BJ (cell line): Measurements from ENCODE around the gene ZBTB14. TPM values are rescaled to one million over a fixed set of nuclear protein-coding genes. Genes with fewer than 3 reads are reported as not detected.

ENCODE experiments used
- CTCF ChIA-PET: fragments of 350-600 bp; formaldehyde crosslinking; extraction: SDS; loops from one replicate; lab custom pipeline; 2021; ENCODE audit warnings: antibody characterized with exemption, inconsistent platforms; lab: Yijun Ruan, JAX
- POLR2A ChIA-PET: fragments of 300-600 bp; sonication (Branson Sonifier 250); formaldehyde crosslinking; extraction: SDS; loops from one replicate; lab custom pipeline; 2021; ENCODE audit warnings: antibody characterized with exemption; lab: Charles Lee
- DNase-seq: peaks from one replicate; pipeline ENCODE4 v3.0.0-alpha.2; 2011; ENCODE audit warnings: low read depth
- H3K27me3 ChIP-seq: 2 replicates; pipeline ENCODE4 v1.6.0; 2011; ENCODE audit warnings: low read length; ENCODE audit not compliant: control insufficient read depth, insufficient read depth
- H3K36me3 ChIP-seq: 2 replicates; pipeline ENCODE4 v1.5.1; 2011; ENCODE audit warnings: low read length; ENCODE audit not compliant: control insufficient read depth, insufficient read depth
- H3K4me3 ChIP-seq: 2 replicates; pipeline ENCODE4 v1.5.1; 2011; ENCODE audit warnings: low read depth, mild to moderate bottlenecking, control low read depth, low read length
- polyA plus RNA-seq: library from polyadenylated mRNA; depleted of rRNA; stranded (reverse); fragments of >200 nt; gene quantifications from 2 replicates; pipeline ENCODE4 v1.2.3, GENCODE V29; 2011
- TF ChIP-seq, protein P1 (sequence below): IDR thresholded peaks from 2 replicates; pipeline ENCODE4 v1.5.1; 2011; ENCODE audit warnings: low read depth, mild to moderate bottlenecking, control low read depth, inconsistent platforms, low read length, moderate library complexity; ENCODE audit not compliant: insufficient read depth

The ZBTB14 gene
- polyA plus RNA-seq, 1 experiment: 6.6 TPM

DNA sequence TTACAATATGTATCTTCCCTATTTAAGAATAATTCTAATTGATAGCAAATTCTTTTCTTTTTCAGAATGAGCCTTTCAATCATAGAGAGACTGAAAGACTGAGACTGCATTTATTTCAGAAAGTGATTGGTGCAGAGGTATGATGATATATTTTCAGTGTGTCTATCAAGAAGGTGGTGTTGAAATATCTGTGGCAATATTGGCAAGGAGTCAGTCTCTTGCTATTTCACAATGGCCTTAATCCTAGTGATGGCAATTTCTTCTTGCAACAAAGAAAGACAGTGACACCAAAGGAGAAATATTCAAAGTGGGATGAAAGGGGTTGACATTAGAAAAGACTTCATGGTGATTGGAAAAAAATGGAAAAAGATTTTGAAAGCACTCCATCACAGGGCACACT is 21.7 kb upstream of the ZBTB14 start:
- CTCF ChIA-PET: no interaction called here
- TF ChIP-seq, protein P1, sequence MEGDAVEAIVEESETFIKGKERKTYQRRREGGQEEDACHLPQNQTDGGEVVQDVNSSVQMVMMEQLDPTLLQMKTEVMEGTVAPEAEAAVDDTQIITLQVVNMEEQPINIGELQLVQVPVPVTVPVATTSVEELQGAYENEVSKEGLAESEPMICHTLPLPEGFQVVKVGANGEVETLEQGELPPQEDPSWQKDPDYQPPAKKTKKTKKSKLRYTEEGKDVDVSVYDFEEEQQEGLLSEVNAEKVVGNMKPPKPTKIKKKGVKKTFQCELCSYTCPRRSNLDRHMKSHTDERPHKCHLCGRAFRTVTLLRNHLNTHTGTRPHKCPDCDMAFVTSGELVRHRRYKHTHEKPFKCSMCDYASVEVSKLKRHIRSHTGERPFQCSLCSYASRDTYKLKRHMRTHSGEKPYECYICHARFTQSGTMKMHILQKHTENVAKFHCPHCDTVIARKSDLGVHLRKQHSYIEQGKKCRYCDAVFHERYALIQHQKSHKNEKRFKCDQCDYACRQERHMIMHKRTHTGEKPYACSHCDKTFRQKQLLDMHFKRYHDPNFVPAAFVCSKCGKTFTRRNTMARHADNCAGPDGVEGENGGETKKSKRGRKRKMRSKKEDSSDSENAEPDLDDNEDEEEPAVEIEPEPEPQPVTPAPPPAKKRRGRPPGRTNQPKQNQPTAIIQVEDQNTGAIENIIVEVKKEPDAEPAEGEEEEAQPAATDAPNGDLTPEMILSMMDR: no peak
- no peaks in the 10 kb centered on the region for H3K27me3 ChIP-seq
- H3K4me3 ChIP-seq: no peak overlapping the region
- POLR2A ChIA-PET: no interaction called here
- no peak for DNase-seq
- H3K36me3 ChIP-seq: no peaks in the 10 kb centered on the region

DNA sequence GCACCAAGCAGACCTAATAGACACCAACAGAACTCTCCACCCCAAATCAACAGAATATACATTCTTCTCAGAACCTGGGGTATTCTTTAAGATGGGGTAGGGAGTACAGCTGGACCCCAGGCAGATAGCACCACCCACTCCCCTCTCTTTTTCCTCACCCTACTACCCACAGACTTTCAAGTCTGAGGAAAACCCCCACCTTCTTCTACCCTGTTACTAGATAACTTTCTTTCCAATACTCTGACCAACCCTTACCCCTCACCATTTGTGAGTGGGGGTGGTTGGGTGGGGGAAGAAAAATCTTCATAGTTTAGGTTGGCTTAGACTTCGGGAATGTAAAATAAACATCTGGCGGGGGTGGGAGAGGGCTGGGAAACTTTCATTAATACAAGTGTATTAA is 20.3 kb upstream of the ZBTB14 start:
- CTCF ChIA-PET: no interaction called here
- no peaks in the 10 kb centered on the region for H3K36me3 ChIP-seq
- no peaks in the 10 kb centered on the region for H3K27me3 ChIP-seq
- no peak overlapping the region for H3K4me3 ChIP-seq
- TF ChIP-seq, protein P1: no peak
- POLR2A ChIA-PET: no interaction called here
- no peak for DNase-seq

DNA sequence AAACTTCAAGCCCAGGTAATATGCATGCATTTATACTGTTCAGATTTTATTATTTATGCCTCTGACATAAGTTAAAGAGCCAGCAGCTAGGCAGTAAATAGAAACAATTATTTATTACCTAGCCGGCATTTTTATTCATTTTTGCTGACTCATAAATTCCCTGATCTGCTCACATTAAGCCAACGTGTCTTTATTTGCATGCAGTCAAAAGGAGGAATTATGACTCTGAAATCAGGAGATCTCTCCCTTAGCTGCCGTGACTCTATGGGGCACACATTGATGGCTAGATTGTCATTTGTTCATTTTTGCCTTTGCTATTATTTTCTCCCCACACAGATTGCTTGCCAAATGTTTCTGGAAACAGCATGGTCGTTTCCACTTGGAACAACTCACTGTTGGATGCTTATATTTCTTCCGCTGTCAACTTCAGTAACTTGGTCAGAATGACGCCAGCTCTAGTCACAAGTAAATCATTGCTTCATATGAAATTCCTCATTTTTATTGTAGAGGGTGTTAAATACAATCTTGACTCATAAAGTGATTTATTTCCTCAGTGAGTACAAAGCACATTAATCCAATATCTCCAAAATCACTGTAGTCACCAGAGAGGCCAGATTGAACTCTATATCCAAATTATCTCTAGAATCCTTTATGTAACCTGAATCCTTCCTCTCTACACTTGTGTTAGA is 15.9 kb upstream of the ZBTB14 start:
- CTCF ChIA-PET: interaction anchor here (1.0 kb wide), 1 partner anchor 13 kb away, joined by 4 read pairs; no protein-coding TSS in a partner anchor
- DNase-seq: no peak
- TF ChIP-seq, protein P1: no peak
- Histone ChIP-seq H3K4me3 (no peak overlapping the region), H3K27me3 (no peaks in the 10 kb centered on the region), H3K36me3 (no peaks in the 10 kb centered on the region)
- POLR2A ChIA-PET: interaction anchor here (0.6 kb wide), 1 partner anchor 7 kb away, joined by 5 read pairs; no protein-coding TSS in a partner anchor

DNA sequence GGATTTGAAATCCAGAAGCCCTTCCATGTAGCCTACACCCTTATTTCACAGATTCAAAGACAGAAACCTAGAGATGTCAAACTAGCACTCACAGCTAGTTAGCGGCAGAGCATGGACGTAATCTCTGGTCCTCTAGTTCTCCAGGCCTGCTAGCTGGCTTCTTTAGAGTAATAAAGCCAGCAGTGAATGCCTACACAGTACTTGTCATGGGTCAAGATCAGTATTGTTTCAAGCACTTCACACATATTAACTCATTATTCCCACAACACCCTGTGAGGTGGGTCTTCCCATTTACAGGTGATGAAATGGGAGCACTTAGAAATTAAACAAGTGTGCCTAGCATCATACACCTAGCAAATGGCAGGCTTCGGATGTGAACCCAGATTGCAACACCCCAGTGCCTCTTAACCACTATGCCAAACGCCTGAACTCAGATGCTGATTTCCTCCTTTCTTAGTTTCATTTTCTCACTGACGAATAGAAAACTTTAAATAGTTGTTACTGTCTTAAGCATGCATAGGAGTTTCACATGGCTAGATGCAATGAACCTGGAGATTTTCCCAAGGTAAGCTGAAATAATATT is 14.5 kb upstream of the ZBTB14 start:
- H3K27me3 ChIP-seq: no peaks in the 10 kb centered on the region
- TF ChIP-seq, protein P1: no peak
- DNase-seq: no peak
- no peak overlapping the region for H3K4me3 ChIP-seq
- no peaks in the 10 kb centered on the region for H3K36me3 ChIP-seq
- CTCF ChIA-PET: no interaction called here
- POLR2A ChIA-PET: no interaction called here

DNA sequence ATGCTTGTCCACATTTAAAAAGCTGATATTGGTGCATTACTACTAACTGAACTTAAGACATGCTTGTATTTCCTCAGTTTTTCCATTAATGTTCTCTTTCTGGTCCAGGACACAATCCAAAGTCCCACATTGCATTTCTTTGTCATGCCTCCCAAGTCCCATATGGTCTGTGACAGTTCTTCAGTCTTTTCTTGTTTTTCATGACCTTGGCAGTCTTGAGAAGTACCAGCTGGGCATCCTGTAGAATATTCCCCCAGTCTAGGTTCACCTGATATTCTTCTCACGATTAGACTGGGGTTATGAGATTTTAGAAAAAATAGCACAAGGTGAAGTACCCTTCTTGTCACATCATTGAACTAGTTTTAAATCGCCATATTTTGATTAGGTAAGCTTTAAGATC is 10.3 kb upstream of the ZBTB14 start:
- DNase-seq: no peak
- Histone ChIP-seq H3K4me3 (no peak overlapping the region), H3K36me3 (no peaks in the 10 kb centered on the region), H3K27me3 (no peaks in the 10 kb centered on the region)
- ChIA-PET CTCF (no interaction called here), POLR2A (no interaction called here)
- TF ChIP-seq, protein P1: no peak
